ENCODE data around the gene ACTRT2.

Gene ACTRT2

DNA sequence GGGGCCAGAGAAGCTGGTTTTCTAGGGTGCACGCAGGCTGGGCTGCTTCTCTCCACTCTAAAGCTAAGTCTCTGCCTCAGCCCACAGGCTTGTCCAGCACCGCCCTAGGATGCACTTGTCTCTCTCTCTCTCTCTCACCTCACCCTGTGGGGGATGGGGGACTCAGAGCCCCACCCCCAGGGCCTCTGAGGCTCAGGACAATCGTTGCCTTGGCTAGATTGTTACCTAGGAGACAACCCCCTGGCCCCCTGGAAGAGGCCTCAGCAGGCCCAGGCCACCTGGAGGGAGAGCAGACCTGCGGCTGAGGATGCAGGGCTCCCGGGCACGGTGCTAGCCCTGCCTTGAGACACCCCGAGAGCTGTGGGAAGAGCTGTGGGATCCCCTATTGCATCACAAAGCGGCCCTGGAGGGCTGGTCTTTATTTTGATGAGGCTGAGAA lies at the start of gene ACTRT2:
TSS of gene ACTRT2 (plus strand) at position 235 of the 439 bp plus-strand sequence. CDS start 220 bp downstream, outside the sequence.
- DNase-seq: no peak

DNA sequence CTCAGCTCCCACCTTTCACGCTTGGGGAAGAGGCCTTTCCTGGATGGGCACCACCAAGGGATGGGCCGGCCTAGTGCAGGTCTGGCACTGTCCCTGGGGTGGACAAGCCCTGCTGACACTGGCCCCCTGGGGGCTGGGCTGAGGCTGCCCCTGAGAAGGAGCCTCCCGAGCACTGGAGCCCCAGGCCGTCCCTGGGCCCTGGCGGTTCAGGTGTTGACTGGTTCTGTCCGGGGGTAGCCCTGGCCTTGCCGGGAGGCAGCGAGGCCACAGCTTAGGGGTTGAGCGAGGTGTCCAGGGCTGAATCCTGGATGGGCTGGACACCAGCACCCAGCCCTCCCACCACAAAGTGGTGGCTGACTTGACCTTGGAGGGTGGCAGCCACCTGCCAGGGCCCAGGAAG lies 49.7 kb upstream of the ACTRT2 start:
- no peak for DNase-seq

DNA sequence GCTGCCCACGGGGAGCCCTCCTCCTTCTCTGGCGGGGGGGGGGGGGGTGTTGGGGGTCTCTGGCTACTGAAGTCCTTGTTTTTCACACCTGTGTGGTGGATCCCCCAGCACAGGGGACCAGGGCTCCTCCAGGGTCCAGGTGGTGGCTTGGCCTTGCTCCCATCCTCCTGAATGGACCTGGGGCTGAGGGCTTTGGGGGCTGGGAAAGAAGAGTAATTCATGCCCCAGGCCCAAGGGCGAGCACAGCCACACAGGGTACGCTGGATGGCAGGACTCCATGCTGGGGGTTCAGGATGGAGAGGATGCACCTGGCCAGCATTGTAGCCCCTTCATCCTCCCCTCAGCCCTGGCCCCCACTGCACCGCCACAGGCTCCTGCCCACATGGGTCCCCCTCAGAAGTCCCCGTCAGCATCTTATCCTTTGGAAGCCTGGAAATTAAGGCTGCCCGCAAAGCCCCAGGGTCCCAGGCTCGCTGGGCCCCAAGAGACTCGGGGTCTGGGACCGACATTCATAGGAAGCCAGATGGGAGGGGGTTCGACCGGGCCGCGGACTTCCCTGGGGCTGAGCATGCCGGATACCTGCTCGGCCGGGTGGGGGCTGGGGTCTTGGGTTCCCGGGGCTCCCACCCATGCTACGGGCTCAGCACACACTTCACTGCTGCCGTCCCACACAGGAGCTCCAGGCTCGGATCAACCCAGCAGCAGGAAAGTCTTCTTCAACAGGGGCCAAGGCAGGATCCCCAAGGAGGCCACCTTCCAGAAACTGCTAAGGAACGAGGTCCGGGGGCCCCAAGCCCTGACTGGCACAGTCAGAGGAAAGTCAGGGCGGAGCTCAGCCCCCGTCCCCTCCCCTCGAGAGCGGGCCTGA lies 49.0 kb upstream of the ACTRT2 start:
- no peak for DNase-seq

DNA sequence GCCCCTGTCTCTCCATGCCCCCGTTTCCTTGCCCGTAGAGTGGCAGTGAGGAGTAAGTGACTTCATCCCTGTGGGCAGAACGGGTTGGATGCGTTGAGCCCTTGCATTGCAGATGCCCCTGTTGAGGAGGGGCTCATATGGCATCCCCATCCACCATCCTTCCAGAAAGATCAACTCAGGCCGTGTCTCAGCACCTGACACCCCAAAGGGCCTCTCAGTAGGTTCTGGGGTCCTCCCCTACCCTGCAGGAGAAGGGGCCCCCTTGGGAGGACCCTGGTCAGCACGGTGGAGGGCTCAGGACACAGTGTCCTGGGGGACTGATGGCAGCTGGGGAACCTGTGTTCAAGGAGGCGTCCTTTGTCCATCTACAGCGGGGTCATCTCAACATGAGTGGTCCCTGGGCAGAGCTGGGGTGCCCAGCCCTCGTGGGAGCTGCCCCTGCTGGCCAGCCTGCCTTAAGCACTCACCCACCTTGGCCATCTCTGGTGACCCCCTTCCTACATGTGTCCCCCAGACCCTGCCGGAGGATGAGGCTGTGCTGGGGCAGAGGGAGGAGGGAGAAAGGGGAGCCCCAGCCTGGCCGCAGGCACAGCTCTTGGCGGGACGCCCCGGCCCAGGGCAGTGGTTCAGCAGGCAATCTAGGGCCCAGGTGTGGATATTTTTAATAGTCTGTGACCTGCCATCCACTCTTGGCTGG lies 48.2 kb upstream of the ACTRT2 start:
- no peak for DNase-seq

DNA sequence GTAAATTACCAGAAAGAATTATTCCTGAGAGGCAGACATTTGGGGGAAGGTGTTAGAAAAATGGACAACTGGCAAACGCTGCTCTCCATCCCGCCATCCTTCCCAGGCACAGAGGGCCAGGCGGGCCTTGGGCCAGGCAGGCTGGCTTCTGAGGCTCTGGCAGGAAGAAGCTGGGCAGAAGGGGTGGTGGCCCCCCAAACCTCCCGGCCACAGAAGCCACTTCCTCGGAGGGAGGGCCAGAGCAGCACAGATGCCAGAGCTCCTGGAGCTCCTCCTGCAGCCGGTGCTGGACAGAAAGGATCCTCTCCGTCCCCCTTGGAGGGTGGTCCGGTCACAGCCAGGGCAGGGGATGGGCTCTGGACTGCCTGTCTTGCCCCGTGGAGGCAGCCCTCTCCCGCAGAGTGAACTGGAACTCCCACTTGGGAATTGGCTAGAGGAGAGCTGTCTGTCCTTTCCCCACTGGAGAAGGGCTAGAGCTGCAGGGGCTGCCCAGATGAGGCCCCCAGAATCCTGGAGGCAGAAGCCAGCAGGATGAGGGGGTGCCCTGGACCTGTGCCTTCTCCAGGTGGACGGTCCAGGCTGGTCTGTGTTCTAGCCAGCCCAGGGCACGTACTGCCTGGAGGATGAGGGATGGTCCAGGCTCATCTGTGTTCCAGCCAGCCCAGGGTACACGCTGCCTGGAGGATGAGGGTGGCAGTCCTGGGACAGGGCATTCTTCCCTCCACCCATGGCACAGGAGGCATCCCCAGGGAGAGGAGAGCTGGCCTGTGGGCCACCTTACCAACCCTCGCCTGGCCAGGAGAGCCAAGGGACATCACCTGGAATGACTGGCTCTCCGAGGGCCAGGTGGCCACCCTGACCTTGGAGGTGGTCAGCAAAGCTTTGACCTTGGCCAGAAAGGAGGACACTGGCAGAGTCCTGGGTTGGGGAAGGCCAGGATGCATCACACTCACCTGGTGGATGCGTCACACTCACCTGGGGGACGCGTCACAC lies 47.4 kb upstream of the ACTRT2 start:
- no peak for DNase-seq

DNA sequence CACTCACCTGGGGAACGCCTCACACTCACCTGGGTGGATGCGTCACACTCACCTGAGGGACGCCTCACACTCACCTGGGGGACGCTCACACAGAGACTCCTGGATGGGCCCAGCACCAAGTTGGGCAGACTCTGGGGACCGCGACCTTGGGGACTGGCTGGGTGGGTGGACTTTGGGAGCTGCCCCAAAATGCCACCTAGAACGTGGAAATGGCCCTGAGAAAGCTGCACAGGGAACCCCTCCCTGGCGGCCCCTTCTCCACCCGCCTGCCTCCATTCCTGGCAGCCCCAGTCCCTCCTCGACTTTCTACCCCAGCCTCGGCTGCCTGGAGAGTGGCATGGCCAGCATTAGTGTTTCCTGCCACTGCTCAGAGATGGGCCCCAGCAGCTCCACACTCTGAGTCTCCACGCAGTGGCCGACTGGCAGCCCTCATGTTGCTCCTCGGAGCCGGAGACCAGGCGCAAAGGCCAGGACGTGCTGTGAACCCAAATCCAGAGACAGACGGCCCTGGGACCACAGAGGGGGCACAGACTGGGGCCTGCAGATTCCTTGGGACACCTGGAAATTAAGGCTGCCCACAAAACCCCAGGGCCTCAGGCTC lies 46.5 kb upstream of the ACTRT2 start:
- no peak for DNase-seq

DNA sequence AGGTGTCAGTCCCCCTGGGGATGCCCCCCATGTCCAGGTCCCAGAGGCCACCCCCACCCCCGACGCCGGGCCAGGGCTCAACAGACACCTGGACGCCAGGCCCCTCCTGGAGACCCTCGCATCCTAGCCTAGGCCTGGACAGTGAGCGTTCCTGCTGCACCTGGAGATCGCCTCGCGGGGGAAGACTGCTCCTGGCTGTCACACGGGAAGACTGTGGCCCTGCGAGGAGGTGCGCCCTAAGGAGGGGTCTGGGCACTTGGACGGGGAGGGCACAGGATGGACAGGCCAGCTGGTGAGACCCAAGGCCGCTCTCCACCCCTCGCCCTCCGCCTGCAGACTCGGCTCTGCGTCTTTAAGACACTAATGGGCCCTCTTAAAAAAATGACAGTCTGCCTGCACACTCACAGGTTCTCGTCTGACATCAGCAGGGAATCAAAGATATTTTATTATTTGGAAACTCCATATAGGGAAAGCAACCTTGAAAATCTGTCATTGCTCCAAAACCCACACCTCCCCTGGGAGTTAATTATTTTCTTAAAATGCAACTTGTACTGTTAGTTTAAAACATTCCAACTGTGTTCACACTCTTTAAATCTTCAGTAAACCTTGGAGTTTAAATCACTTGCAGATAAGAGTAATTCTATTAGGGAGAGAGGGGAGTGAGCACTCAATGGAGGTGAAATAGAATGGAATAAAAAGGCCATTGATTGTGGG lies 45.6 kb upstream of the ACTRT2 start:
- DNase-seq: no peak

DNA sequence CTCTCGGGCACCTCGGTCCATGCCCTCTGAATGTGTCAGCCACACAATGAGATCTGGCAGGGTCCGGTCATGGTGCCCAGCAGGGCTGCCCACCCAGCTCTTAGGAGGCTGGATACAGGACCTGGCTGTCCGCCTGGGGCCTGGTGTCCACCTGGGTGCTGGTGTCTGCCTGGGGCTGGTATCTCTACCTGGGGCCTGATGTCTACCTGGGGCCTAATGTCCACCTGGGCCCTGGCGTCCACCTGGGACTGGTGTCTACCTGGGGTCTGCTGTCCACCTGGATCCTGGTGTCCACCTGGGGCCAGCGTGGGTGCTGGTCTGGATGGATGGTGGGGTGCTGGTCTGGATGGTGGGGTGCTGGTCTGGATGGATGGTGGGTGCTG lies 45.1 kb upstream of the ACTRT2 start:
- DNase-seq: no peak

DNA sequence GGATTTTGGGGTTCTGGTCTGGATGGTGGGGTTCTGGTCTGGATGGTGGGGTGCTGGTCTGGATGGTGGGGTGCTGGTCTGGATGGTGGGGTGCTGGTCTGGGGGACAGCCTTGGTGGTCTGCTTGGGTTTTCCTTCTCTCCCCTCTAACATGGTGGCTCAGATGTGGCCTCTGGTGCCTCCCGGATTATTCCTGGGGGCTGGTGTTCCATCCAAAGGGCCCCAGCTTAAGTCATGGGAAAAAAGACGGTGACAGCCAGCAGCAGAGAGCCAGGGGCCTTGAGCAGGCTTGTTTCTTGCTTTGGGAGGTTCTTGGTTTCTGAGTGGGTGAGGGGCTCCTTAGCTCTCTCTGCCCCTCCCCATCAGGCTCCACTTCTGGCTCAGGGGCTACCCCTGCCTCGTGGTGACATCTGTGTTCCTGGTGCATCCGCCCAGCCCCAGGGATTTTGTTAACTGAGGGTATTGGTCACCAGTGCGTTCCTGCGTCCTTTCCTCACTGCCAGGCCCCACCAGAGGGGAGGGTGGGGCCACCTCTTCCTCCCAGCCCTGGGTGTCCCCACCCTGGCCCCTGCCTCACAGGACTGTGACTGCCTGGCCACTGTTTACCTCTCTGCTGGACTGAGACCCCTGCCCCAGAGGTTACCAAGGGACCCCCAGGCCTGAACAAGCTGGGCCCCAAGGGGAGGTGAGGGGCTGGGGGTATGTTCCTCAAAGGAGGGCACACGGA lies 43.2 kb upstream of the ACTRT2 start:
- no peak for DNase-seq

DNA sequence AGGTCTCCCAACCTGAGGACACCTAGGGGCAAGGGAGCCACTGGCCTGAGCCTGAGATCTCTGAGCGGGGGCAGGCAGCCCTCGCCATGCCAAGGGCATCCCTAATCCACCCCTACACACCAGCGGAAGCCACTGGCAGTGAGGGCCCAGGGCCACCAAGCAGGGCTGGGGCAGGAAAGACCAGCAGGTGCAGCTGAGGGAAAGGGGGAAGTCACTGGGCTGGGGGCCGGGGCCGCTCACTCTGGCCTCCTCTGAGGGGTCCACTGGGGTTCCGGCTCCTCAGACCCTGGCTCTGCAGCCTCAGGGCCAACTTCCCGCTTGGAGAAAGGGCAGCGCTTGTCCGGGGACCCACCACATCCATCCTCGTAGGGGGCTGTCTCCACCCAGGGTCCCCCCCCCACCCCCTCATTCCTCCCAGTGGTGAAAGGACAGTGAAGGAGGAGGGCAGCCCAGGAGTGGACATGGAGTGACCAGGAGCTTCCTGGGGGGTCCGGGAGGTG lies 42.5 kb upstream of the ACTRT2 start:
- no peak for DNase-seq

DNA sequence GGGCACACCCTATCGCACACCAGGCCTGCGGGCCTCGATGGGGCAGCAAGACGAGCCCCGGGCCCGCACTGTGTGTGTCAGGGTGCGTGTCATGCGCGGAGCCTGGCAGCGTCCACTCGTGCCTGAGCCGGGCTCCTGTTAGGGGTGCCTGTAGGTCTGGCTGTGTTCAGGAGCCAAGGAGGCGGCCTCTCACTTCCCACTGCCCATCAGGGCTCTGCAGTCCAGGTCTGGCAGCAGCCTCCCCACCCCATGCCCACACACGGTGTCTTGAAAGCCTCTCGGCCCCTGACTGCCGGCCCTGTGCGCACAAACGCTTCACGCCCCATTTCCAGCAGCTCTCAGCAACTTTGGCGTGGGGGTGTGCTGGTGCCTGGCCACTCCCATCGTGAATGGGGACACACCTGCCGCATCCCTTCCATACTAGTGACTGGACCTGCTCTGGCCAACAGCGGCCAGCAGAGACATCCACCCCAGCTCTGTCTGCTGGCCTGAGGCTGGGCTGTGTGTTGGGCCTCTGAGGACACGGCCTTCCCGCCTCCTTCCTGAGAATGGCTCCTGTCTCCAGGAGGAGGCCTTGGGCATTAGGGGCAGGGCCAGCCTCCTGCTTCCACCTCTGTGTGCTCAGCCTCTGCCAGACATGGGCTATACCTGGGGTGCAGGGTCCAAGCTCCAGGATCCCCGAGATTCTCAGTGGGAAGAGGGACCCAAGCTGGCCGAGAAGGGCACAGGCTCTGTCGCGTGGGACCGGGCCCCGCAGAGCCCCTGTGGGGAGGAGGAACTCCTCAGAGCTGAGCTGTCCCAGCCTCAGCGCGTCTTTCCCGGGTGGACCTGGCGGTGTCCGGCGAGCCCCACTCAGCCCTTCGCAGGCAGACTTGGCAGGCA lies 41.8 kb upstream of the ACTRT2 start:
- DNase-seq: no peak

DNA sequence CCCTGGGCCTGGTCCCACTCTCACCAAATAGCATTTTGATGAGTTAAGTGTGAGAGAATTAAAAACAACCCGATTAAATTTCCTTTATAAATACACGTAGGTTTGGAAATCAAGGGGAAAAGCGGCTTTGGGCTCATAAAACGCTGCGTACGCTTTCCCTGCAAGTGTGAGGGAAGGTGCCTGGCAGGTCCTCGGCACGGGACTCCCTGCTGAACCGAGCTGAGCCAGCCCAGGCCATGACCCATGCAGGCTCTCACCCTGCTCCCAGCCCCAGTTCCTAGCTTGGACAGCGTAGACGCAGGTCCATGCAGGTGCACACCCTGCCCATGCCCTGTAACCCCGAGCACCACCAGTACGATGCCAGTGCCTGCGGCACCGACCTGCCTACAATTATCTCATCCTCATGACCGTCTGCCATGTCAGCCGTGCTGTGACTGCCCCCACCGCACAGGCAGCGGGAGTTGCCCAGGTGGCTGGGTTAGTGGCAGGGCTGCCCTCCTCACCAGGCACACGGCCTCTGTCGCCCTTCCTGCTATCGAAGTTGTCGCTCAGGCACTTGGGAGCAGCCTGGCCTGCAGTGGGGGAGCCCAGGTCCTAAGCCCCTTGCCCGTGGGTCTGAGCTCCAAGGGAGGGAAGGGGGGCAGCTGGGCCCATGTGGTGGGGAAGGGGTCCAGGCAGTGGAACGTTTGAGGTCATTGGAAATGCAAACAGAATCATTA lies 41.0 kb upstream of the ACTRT2 start:
- DNase-seq: no peak

DNA sequence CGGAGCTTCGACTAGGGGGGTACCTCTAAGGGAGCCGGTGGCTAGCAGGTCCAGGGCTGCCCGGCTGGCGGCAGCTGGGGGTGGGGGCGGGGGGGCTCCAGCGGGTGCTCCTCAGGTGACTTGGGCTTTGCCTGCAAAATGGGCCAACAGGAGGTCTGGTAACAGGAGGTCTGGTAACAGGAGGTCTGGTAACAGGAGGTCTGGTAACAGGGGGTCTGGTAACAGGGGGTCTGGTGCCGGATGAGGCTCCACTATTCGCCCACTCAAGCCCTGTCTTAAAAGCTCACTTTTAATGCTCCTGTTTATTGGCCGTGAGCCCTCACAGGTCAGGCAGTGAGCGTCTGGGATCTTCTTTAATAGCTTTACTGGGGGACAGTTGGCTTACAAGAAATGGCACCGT lies 40.4 kb upstream of the ACTRT2 start:
- DNase-seq: no peak

DNA sequence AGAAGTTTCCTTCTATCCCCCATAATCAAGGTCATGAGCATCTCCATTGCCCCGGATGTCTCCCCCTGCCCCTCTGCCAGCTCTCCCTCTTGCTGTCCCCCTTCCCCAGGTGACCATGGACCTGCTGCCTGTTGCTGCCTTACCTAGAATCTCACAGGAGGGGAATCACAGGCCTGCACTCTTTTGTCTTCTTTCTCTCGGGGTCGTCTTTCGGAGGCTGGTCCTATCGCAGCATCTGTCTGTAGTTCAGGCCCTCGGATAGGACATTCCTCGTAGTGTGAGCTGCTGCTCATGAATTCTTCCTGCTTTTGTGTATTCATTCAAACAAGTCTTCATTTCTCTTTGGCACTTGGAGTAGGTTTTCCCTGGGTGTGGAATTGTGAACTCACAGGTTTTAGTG lies 39.9 kb upstream of the ACTRT2 start:
- DNase-seq: no peak

DNA sequence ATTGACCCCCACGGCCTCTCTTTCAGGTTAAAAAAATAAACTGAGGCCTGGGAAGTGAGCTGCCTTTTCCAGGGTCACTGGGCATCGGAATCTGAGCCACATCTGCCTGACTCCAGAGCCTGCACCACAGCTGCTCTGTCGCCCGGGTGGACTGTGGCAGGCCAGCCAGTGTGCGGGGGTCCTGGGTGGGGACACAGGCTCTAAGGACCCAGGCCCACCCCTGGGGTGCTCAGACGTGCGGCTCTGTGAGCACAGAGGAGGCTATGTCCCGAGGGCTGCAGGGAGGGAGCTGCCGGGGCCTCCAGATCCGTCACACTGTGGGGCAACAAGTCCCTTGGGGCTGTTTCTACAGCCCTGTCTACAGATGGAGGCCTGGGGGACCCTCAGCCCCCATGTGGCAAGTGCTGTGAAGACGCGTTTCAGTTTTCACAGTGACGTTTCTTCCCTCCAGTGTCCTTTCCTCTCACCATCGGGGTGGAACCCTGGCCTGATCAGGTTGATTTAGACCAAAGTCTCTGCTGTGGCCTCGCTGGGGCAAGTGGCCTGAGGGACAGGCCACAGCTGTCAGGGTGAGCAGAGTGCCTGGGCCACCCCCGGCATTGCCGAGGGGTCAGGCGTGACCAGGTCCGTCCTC lies 39.2 kb upstream of the ACTRT2 start:
- no peak for DNase-seq

DNA sequence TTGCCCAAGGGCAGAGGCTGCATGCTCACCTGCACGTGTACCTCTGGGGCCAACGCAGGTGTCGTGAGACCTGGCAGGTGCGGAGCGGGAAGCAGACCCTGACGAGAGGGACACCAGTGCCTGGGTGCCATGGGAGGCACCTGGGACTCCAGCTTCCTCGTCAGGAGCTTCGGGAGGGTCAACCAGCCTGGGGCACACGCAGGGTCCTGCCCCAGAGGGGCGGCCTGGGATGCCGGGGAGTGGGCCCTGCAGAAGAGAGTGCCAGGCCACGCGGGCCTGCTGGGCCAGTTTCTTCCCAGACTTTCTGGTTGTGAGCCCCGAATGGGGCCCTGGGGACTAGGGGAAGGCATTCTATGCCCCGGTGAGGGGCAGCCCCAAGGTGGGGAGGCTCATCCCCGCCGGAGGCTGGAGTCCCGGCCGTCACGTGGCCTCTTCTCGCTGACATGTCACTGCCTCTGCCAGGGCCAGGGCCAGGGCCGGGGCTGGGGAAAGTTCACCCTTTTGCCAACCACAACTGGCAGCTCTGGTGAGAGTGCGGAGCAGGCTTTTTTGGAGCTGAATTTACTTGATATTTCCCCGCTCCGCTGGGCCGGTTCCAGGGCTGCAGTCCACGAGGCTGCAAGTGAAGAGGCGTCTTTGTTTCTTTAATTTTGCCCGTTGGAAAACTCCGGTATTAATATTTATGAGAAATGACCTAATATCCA lies 38.5 kb upstream of the ACTRT2 start:
- DNase-seq: no peak

DNA sequence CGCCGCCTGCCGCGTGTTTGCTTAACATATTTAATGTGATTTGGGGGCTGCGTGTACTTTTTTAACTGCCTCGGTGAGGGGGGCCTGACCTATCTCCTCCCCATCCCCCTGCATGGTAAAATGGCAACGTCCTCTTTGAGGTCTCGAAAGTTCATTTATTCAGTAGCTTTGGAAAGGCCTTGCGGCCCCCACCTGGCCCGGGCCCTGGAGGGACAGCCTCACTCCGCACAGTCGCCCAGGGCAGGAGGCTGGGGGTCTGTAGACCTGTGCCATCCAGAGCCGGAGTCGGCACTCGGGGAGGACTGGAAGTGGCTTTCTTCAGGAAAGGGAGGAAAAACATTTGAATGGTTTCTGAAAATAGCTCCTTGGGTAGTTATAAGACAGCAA lies 38.0 kb upstream of the ACTRT2 start:
- DNase-seq: no peak
